Subcutaneous abdominal adipose tissue (tissue), 5 donors: ENCODE results near the gene TTLL5.
A peak's percentile ranks its signal among the peaks of the same experiment; 100 is the strongest.
"Not testable (repeated sequence)": the region's sequence is repeated elsewhere in the genome, so short reads cannot be mapped to it uniquely, and the experiment has no call there.

Experiments used
- H3K27ac ChIP-seq: one replicate; pipeline ENCODE4 v1.7.0; 2013; ENCODE audit warnings: low read depth, mild to moderate bottlenecking, inconsistent platforms, low read length, moderate library complexity
- H3K27me3 ChIP-seq, 5 donors: one replicate each; pipeline ENCODE4 v1.7.0; 2013; ENCODE audit warnings: low read length in 5 of 5, inconsistent platforms in 1 of 5; ENCODE audit not compliant: control insufficient read depth in 5 of 5, insufficient read depth in 4 of 5
- H3K36me3 ChIP-seq, 5 donors: one replicate each; pipeline ENCODE4 v1.7.0; 2013; ENCODE audit warnings: low read length in 5 of 5; ENCODE audit not compliant: control insufficient read depth in 5 of 5, insufficient read depth in 5 of 5
- H3K4me1 ChIP-seq, 5 donors: one replicate each; pipeline ENCODE4 v1.7.0; 2013; ENCODE audit warnings: low read length in 5 of 5, mild to moderate bottlenecking in 3 of 5, moderate library complexity in 1 of 5; ENCODE audit not compliant: control insufficient read depth in 5 of 5, insufficient read depth in 5 of 5
- H3K4me3 ChIP-seq, 5 donors: one replicate each; pipeline ENCODE4 v1.7.0; 2013; ENCODE audit warnings: low read length in 5 of 5, low read depth in 1 of 5
- H3K9ac ChIP-seq, 5 donors: one replicate each; pipeline ENCODE4 v1.7.0; 2013; ENCODE audit warnings: low read length in 5 of 5, mild to moderate bottlenecking in 4 of 5, moderate library complexity in 3 of 5
- H3K9me3 ChIP-seq, 5 donors: one replicate each; pipeline ENCODE4 v1.7.0; 2013; ENCODE audit warnings: low read length in 5 of 5; ENCODE audit not compliant: control insufficient read depth in 5 of 5
- donor health status: healthy.
- donor health status: healthy.
- donor health status: healthy.
- donor health status: healthy.
- donor health status: healthy.

TTLL5 gene

GRCh38 chr14:75690010-75690409 is 29.0 kb downstream of the TTLL5 start:
- Histone ChIP-seq H3K27ac (no peak overlapping the region), H3K36me3 (peaks cover 4 to 37% (median 20%) of the 10 kb centered on the region in 5 donors), H3K9ac (no peak overlapping the region), H3K4me3 (no peak overlapping the region), H3K27me3 (no peaks in the 10 kb centered on the region), H3K9me3 (no peaks in the 10 kb centered on the region), H3K4me1 (peaks cover 0 to 2% (median 0%) of the 10 kb centered on the region in 5 donors)

DNA sequence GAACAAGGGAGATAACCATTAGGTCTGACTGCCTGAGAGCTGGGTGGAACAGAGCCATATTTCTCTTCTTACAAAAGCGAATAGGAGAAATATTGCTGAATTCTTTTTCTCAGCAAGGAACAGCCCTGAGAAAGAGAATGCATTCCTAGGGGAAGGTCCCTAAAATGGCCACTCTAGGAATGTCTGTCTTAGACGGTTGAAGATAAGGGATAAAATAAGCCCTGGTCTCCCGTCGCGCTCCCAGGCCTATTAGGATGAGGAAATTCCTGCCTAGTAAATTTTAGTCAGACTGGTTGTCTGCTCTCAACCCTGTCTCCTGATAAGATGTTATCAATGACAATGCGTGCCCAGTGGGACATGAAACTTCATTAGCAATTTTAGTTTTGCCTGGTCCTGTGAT is 34.0 kb downstream of the TTLL5 start:
- H3K9me3 ChIP-seq, H3K4me3 ChIP-seq, H3K27ac ChIP-seq, H3K4me1 ChIP-seq, H3K27me3 ChIP-seq, H3K9ac ChIP-seq: not testable (repeated sequence)
- H3K36me3 ChIP-seq = peaks cover 11 to 46% (median 32%) of the 10 kb centered on the region in 5 donors

- Histone ChIP-seq H3K36me3 (peaks cover 11 to 36% (median 17%) of the 10 kb centered on the region in 5 donors), H3K27me3 (no peaks in the 10 kb centered on the region), H3K9me3 (no peaks in the 10 kb centered on the region), H3K4me1 (peaks cover 0 to 6% (median 0%) of the 10 kb centered on the region in 5 donors), H3K27ac (no peak overlapping the region), H3K4me3 (no peak overlapping the region), H3K9ac (no peak overlapping the region)
These were observed 36.3 kb downstream of the TTLL5 start for GRCh38 chr14:75697386-75697785.

DNA sequence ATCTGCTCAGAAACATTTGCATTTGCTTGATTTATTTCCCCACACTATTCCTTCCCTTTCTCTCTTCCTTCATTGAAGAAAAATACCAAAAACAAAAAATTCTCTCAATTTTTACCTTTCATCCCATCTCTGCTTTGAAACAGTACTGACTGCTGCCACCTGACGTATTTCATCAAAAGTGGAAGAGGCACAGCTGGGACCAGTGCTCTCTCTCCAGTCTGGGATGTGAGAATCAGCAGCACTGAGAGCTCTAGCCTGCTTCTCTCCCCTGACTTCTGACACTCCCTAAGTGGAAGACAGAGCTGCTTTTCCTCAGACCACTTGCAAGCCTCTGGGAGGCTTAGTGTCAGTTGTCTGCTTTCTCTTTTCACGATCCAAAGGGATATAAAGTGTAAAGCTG is 36.9 kb downstream of the TTLL5 start:
- Histone ChIP-seq H3K4me1 (peaks cover 0 to 11% (median 4%) of the 10 kb centered on the region in 5 donors), H3K27ac (no peak overlapping the region), H3K9ac (no peak overlapping the region), H3K4me3 (no peak overlapping the region), H3K36me3 (peaks cover 11 to 37% (median 17%) of the 10 kb centered on the region in 5 donors), H3K9me3 (no peaks in the 10 kb centered on the region), H3K27me3 (no peaks in the 10 kb centered on the region)

DNA sequence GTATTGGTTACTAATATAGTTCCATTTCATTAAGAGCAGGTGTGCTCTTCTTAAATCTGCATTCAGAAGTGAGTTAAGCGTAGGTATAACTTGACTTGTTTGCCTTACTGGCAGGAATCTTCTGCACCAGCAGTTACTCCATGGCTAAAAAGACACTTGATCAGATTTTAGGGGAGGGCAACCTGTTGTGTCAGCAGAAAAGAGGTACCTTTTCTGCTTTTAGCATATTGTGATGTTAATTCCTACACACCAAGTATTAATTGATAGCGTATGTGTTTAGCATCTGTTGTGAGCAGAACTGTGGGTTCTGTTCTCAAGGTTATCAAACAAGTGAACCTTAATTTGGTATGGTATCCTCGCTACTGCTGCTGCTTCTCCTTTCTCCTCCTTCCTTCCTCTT is 38.3 kb downstream of the TTLL5 start:
- Histone ChIP-seq H3K4me3 (no peak overlapping the region), H3K27ac (no peak overlapping the region), H3K36me3 (peaks cover 8 to 26% (median 15%) of the 10 kb centered on the region in 5 donors), H3K27me3 (no peaks in the 10 kb centered on the region), H3K9ac (no peak overlapping the region), H3K9me3 (no peaks in the 10 kb centered on the region), H3K4me1 (peaks cover 0 to 15% (median 7%) of the 10 kb centered on the region in 5 donors)

GRCh38 chr14:75700295-75700694 is 39.2 kb downstream of the TTLL5 start:
- peaks cover 8 to 25% (median 15%) of the 10 kb centered on the region in 5 donors for H3K36me3 ChIP-seq
- peaks cover 0 to 15% (median 7%) of the 10 kb centered on the region in 5 donors for H3K4me1 ChIP-seq
- no peaks in the 10 kb centered on the region for H3K27me3 ChIP-seq
- H3K27ac ChIP-seq = no peak overlapping the region
- no peak overlapping the region for H3K9ac ChIP-seq
- H3K9me3 ChIP-seq = no peaks in the 10 kb centered on the region
- H3K4me3 ChIP-seq = no peak overlapping the region

- no peak overlapping the region for H3K9ac ChIP-seq
- H3K4me3 ChIP-seq = no peak overlapping the region
- H3K27me3 ChIP-seq = no peaks in the 10 kb centered on the region
- H3K9me3 ChIP-seq = no peaks in the 10 kb centered on the region
- H3K27ac ChIP-seq = peak overlapping the region; percentile 32
- peaks cover 0 to 15% (median 9%) of the 10 kb centered on the region in 5 donors for H3K4me1 ChIP-seq
- H3K36me3 ChIP-seq = peaks cover 8 to 25% (median 15%) of the 10 kb centered on the region in 5 donors
These were observed 41.1 kb downstream of the TTLL5 start for GRCh38 chr14:75702122-75702521.

DNA sequence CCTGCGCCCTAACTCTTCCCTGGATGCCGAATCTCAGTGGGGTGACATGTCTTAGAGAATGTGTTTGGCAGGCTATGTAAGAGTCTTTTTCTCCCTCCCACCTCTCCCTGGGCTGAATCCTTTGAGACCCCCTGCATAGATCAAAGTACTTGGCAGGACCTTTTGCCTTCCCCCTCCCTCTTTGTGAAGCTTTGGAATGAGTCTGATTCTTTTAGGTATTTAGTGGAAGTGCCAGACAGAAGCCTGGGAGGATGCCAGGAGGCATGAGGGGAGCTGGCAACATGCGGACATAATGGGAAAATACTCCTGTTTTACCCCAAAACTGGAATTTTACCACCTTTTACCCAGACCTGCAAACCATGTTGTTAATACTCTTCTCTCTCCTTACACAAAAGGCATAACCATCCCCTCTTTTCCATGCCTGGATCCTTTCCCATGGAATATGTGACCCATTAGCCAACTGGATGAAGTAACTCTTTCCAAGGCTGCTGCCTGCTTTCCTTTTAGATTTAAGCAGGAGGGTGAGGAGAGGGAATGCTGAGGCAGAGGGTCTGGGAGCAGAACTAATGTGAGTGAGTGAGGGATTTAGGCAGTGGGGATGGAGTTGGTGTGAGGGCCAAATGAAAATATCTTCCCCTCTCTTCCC is 41.7 kb downstream of the TTLL5 start:
- Histone ChIP-seq H3K27ac (no peak overlapping the region), H3K9ac (peak overlapping the region in 1 of 5 donors; percentile 13), H3K27me3 (no peaks in the 10 kb centered on the region), H3K9me3 (no peaks in the 10 kb centered on the region), H3K4me3 (no peak overlapping the region), H3K36me3 (peaks cover 11 to 27% (median 16%) of the 10 kb centered on the region in 5 donors), H3K4me1 (peaks cover 0 to 15% (median 9%) of the 10 kb centered on the region in 5 donors)

GRCh38 chr14:75703467-75703866 is 42.4 kb downstream of the TTLL5 start:
- Histone ChIP-seq H3K36me3 (peaks cover 13 to 31% (median 15%) of the 10 kb centered on the region in 5 donors), H3K4me3 (no peak overlapping the region), H3K4me1 (peaks cover 0 to 15% (median 9%) of the 10 kb centered on the region in 5 donors), H3K9me3 (no peaks in the 10 kb centered on the region), H3K27ac (no peak overlapping the region), H3K27me3 (no peaks in the 10 kb centered on the region), H3K9ac (no peak overlapping the region)

DNA sequence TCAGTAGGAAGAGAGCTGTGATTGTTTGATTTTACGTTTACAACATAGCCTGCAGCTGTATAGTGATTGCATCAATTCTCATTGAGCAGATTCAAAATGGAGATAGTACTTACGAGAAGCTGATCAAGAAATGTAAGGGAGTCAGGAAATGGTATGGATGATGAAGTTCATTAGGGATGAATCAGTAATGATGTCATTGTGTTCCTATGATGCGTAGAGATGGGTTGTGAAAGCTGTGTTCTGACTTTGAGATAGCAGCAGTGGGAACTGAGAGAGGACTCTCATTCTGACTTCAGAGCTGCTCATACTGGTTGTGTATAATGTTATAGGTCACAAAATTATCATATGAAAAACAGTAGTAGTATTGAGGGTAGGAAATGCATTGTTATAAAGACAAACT is 44.0 kb downstream of the TTLL5 start:
- H3K36me3 ChIP-seq = peaks cover 6 to 21% (median 9%) of the 10 kb centered on the region in 5 donors
- no peaks in the 10 kb centered on the region for H3K9me3 ChIP-seq
- no peaks in the 10 kb centered on the region for H3K27me3 ChIP-seq
- H3K27ac ChIP-seq = no peak overlapping the region
- H3K4me3 ChIP-seq = no peak overlapping the region
- H3K4me1 ChIP-seq = peaks cover 0 to 15% (median 9%) of the 10 kb centered on the region in 5 donors
- H3K9ac ChIP-seq = no peak overlapping the region
